Uterus (tissue), 4 donors: Measurements from ENCODE around the gene TNF. TPM values are rescaled to one million over a fixed set of nuclear protein-coding genes. Genes with fewer than 3 reads are reported as not detected.
A peak's percentile ranks its signal among the peaks of the same experiment; 100 is the strongest.

Experiments used
- DNase-seq, 2 donors: peaks; one replicate each; pipeline ENCODE4 v3.0.0-alpha.2; 2019 to 2020
- H3K27ac ChIP-seq, 2 donors: fragments of 200-600 bp; sonication (generic); 1 replicate in 1 of 2; 2 replicates in 1 of 2; pipeline ENCODE4 v1.5.1; 2016 to 2018
- H3K27me3 ChIP-seq, 2 donors: fragments of 200-600 bp; sonication (generic); one replicate each; pipeline ENCODE4 v1.5.1; 2018 to 2019; ENCODE audit warnings: control low read depth in 1 of 2
- H3K36me3 ChIP-seq, 2 donors: fragments of 200-600 bp; sonication (generic); one replicate each; pipeline ENCODE4 v1.5.1; 2019; ENCODE audit warnings: control low read depth in 1 of 2
- H3K4me1 ChIP-seq, 2 donors: fragments of 200-600 bp; sonication (generic); one replicate each; pipeline ENCODE4 v1.5.1; 2018 to 2019; ENCODE audit warnings: control low read depth in 1 of 2
- H3K4me3 ChIP-seq, 2 donors: fragments of 200-600 bp; sonication (generic); 1 replicate in 1 of 2; 2 replicates in 1 of 2; pipeline ENCODE4 v1.5.1; 2018 to 2019; ENCODE audit warnings: mild to moderate bottlenecking in 1 of 2
- H3K9me3 ChIP-seq, 2 donors: fragments of 200-600 bp; sonication (generic); one replicate each; pipeline ENCODE4 v1.5.1; 2019; ENCODE audit warnings: control low read depth in 1 of 2
- CTCF ChIP-seq, 4 experiments: fragments of 200-600 bp in 2 of 4; fragments of 450-650 bp in 2 of 4; sonication (generic) in 2 of 4; IDR thresholded peaks; one replicate each; pipeline ENCODE4 v1.5.1; 2016 to 2019; ENCODE audit warnings: antibody characterized with exemption in 4 of 4, mild to moderate bottlenecking in 2 of 4, moderate library complexity in 1 of 4
- POLR2A ChIP-seq, 2 donors: fragments of 450-650 bp; IDR thresholded peaks; one replicate each; pipeline ENCODE4 v1.6.1; 2016; ENCODE audit warnings: antibody characterized with exemption in 2 of 2, mild to moderate bottlenecking in 1 of 2, moderate library complexity in 1 of 2
- intact Hi-C: fragments of 100-400 bp; cut with DNase I; formaldehyde crosslinking; loops from one replicate; pipeline ENCODE4 v1.15.1; 2023; ENCODE audit warnings: low total_unique reads
- small RNA-seq: library from RNA; depleted of rRNA; stranded (forward); fragments of <200 nt; gene quantifications from one replicate; pipeline ENCODE3, GENCODE V24; 2016
- total RNA-seq, 4 donors: library from RNA; depleted of rRNA in 3 of 4; stranded (reverse); fragments of >200 nt in 3 of 4; gene quantifications; one replicate each; pipeline versions ENCODE4 v1.1.0 to v1.2.4, GENCODE V29; 2014 to 2023
- donor health status: DM: yes; HTN: yes; CAD: no.

The TNF gene
- total RNA-seq, 4 donors from 2014 or later, result 1.3 TPM; not detected in 3

GRCh38 chr6:31626952-31627351 lies 51.6 kb downstream of the TNF start:
- H3K36me3 ChIP-seq, result no peaks in the 10 kb centered on the region
- H3K27ac ChIP-seq, result no peak overlapping the region
- TF ChIP-seq CTCF (IDR thresholded peaks at IDR 0.05) (no peak), POLR2A (IDR thresholded peaks at IDR 0.05) (no peak)
- H3K27me3 ChIP-seq, result no peaks in the 10 kb centered on the region
- no peak overlapping the region for H3K4me3 ChIP-seq
- peaks cover 0 to 6% of the 10 kb centered on the region in 2 donors for H3K4me1 ChIP-seq
- DNase-seq, result no peak
- no peaks in the 10 kb centered on the region for H3K9me3 ChIP-seq
- intact Hi-C loops, result no loop called here

- TF ChIP-seq POLR2A (IDR thresholded peaks at IDR 0.05), result no peak
- TF ChIP-seq CTCF (IDR thresholded peaks at IDR 0.05), result no peak
- Histone ChIP-seq H3K36me3 (no peaks in the 10 kb centered on the region), H3K4me3 (no peak overlapping the region), H3K4me1 (no peaks in the 10 kb centered on the region), H3K9me3 (no peaks in the 10 kb centered on the region), H3K27me3 (no peaks in the 10 kb centered on the region), H3K27ac (no peak overlapping the region)
- intact Hi-C loops, result no loop called here
- no peak for DNase-seq
Observed at GRCh38 chr6:31627690-31628287, 52.4 kb downstream of the TNF start.

Small RNAs within 50 kb of the gene (small RNA-seq; reads per million reads assigned to genes)
- gene SNORA38 (2.8 reads per million, percentile 80 among the genes with 10 or more reads in this experiment), gene SNORD117 (537 reads per million, percentile 97 among the genes with 10 or more reads in this experiment), gene SNORD84 (not detected), gene UQCRHP1 (not detected)

Other genes starting within 250 kb of the TNF start
- gene HLA-B, start 218.4 kb upstream of the TNF start, total RNA-seq, result 1,000 to 10,000 TPM in 1 of 4 donors, 100 to 1,000 TPM in 3; 134 to 1,272 (median 737) TPM
- gene MICA, start 172.0 kb upstream of the TNF start, total RNA-seq, result 10 to 100 TPM in 3 of 4 donors, 1 to 10 TPM in 1; 9.1 to 31.7 (median 17.2) TPM
- gene MICB, start 77.4 kb upstream of the TNF start, total RNA-seq, result 1 to 10 TPM; 1.9 to 4.8 (median 2.9) TPM
- not detected for gene MCCD1, start 46.6 kb upstream of the TNF start, total RNA-seq
- 100 to 1,000 TPM; 119 to 429 (median 282) TPM for gene DDX39B, start 33.6 kb upstream of the TNF start, total RNA-seq
- gene ATP6V1G2, start 29.0 kb upstream of the TNF start, total RNA-seq, result 1 to 10 TPM in 2 of 4 donors, not detected in 2; 1.2 to 1.6 TPM
- gene NFKBIL1, start 28.0 kb upstream of the TNF start, total RNA-seq, result 10 to 100 TPM; 19.7 to 38.5 (median 20.8) TPM
- under 1 TPM in 1 of 4 donors, not detected in 3; 0.30 TPM for gene LTA, start 3.3 kb upstream of the TNF start, total RNA-seq
- 1 to 10 TPM in 1 of 4 donors, not detected in 3; 1.5 TPM for gene LTB, start 6.9 kb downstream of the TNF start, total RNA-seq
- 100 to 1,000 TPM in 1 of 4 donors, 1 to 10 TPM in 2, not detected in 1; 2.6 to 229 (median 3.2) TPM for gene LST1, start 10.7 kb downstream of the TNF start, total RNA-seq
- gene NCR3, start 17.4 kb downstream of the TNF start, total RNA-seq, result not detected
- gene AIF1, start 39.7 kb downstream of the TNF start, total RNA-seq, result 10 to 100 TPM in 2 of 4 donors, 1 to 10 TPM in 2; 1.5 to 25.6 (median 14.5) TPM
- gene PRRC2A, start 45.1 kb downstream of the TNF start, total RNA-seq, result 100 to 1,000 TPM in 1 of 4 donors, 10 to 100 TPM in 3; 35.4 to 218 (median 48.0) TPM
- 100 to 1,000 TPM in 3 of 4 donors, 10 to 100 TPM in 1; 92.2 to 233 (median 139) TPM for gene BAG6, start 77.1 kb downstream of the TNF start, total RNA-seq
- 1 to 10 TPM in 3 of 4 donors, not detected in 1; 1.9 to 2.9 (median 2.6) TPM for gene APOM, start 80.3 kb downstream of the TNF start, total RNA-seq
- 10 to 100 TPM in 3 of 4 donors, 1 to 10 TPM in 1; 6.2 to 31.9 (median 24.6) TPM for gene C6orf47, start 85.2 kb downstream of the TNF start, total RNA-seq
- 10 to 100 TPM in 3 of 4 donors, 1 to 10 TPM in 1; 5.1 to 25.6 (median 15.4) TPM for gene GPANK1, start 89.4 kb downstream of the TNF start, total RNA-seq
- gene CSNK2B, start 90.5 kb downstream of the TNF start, total RNA-seq, result 100 to 1,000 TPM in 3 of 4 donors, 10 to 100 TPM in 1; 67.5 to 157 (median 107) TPM
- gene LY6G5B, start 94.4 kb downstream of the TNF start, total RNA-seq, result 10 to 100 TPM in 1 of 4 donors, 1 to 10 TPM in 3; 1.0 to 27.4 (median 4.3) TPM
- gene LY6G5C, start 105.5 kb downstream of the TNF start, total RNA-seq, result 1 to 10 TPM in 3 of 4 donors, not detected in 1; 1.0 to 4.4 (median 3.8) TPM
- gene ABHD16A, start 127.8 kb downstream of the TNF start, total RNA-seq, result 10 to 100 TPM; 25.9 to 50.9 (median 37.9) TPM
- not detected for gene LY6G6F, start 131.3 kb downstream of the TNF start, total RNA-seq
- 1 to 10 TPM in 1 of 4 donors, not detected in 3; 2.0 TPM for gene LY6G6D, start 139.8 kb downstream of the TNF start, total RNA-seq
- 1 to 10 TPM in 1 of 4 donors, not detected in 3; 1.4 TPM for gene LY6G6C, start 146.2 kb downstream of the TNF start, total RNA-seq
- gene MPIG6B, start 147.8 kb downstream of the TNF start, total RNA-seq, result under 1 TPM in 1 of 4 donors, not detected in 3; 0.49 TPM
- 100 to 1,000 TPM in 3 of 4 donors, 10 to 100 TPM in 1; 97.6 to 240 (median 158) TPM for gene DDAH2, start 153.7 kb downstream of the TNF start, total RNA-seq
- 100 to 1,000 TPM; 173 to 328 (median 216) TPM for gene CLIC1, start 161.0 kb downstream of the TNF start, total RNA-seq
- gene MSH5, start 164.4 kb downstream of the TNF start, total RNA-seq, result 10 to 100 TPM in 3 of 4 donors, not detected in 1; 16.7 to 41.5 (median 22.1) TPM
- gene SAPCD1, start 187.1 kb downstream of the TNF start, total RNA-seq, result 1 to 10 TPM in 2 of 4 donors, not detected in 2; 1.7 to 4.4 TPM
- 10 to 100 TPM in 1 of 4 donors, 1 to 10 TPM in 2, under 1 TPM in 1; 0.88 to 24.1 (median 3.1) TPM for gene VWA7, start 201.8 kb downstream of the TNF start, total RNA-seq
- 100 to 1,000 TPM in 1 of 4 donors, 10 to 100 TPM in 3; 35.6 to 118 (median 53.4) TPM for gene VARS1, start 220.2 kb downstream of the TNF start, total RNA-seq
- gene LSM2, start 231.4 kb downstream of the TNF start, total RNA-seq, result 100 to 1,000 TPM in 1 of 4 donors, 10 to 100 TPM in 3; 37.1 to 119 (median 58.7) TPM
- gene HSPA1L, start 239.7 kb downstream of the TNF start, total RNA-seq, result 1 to 10 TPM in 3 of 4 donors, under 1 TPM in 1; 0.59 to 4.6 (median 2.3) TPM
- gene HSPA1A, start 240.0 kb downstream of the TNF start, total RNA-seq, result 100 to 1,000 TPM in 3 of 4 donors, 10 to 100 TPM in 1; 98.8 to 261 (median 170) TPM